H9 (cell line): ENCODE results near the gene SUSD2. TPM values are rescaled to one million over a fixed set of nuclear protein-coding genes. Genes with fewer than 3 reads are reported as not detected.
A peak's percentile ranks its signal among the peaks of the same experiment; 100 is the strongest.

ENCODE experiments used
- DNase-seq: peaks from one replicate; pipeline ENCODE4 v3.0.0-alpha.2; 2017
- H2AFZ ChIP-seq: one replicate; pipeline ENCODE4 v1.6.1; 2013; ENCODE audit warnings: mild to moderate bottlenecking, low read length, control low read depth, moderate library complexity
- H2AK5ac ChIP-seq: 2 replicates; pipeline ENCODE4 v1.6.1; 2013; ENCODE audit warnings: low read length, control low read depth, mixed read lengths; ENCODE audit not compliant: insufficient read length
- H2BK120ac ChIP-seq: one replicate; pipeline ENCODE4 v1.6.1; 2013; ENCODE audit warnings: low read depth, mild to moderate bottlenecking, low read length, control low read depth, inconsistent platforms; ENCODE audit not compliant: poor library complexity, severe bottlenecking
- H2BK12ac ChIP-seq: 2 replicates; pipeline ENCODE4 v1.6.1; 2013; ENCODE audit warnings: low read length, control low read depth, mixed read lengths, low read depth; ENCODE audit not compliant: insufficient read length
- H2BK15ac ChIP-seq: 2 replicates; pipeline ENCODE4 v1.6.1; 2013; ENCODE audit warnings: low read depth, low read length, control low read depth
- H2BK20ac ChIP-seq: one replicate; pipeline ENCODE4 v1.6.1; 2013; ENCODE audit warnings: low read depth, mild to moderate bottlenecking, low read length, control low read depth, inconsistent platforms; ENCODE audit not compliant: poor library complexity, severe bottlenecking
- H2BK5ac ChIP-seq: 2 replicates; pipeline ENCODE4 v1.6.1; 2013; ENCODE audit warnings: low read length, control low read depth, mixed read lengths; ENCODE audit not compliant: insufficient read length
- H3K14ac ChIP-seq: 2 replicates; pipeline ENCODE4 v1.6.1; 2013; ENCODE audit warnings: low read length, control low read depth; ENCODE audit not compliant: insufficient read depth
- H3K18ac ChIP-seq: 2 replicates; pipeline ENCODE4 v1.6.1; 2013; ENCODE audit warnings: low read depth, mild to moderate bottlenecking, mixed read lengths, low read length, control low read depth; ENCODE audit not compliant: insufficient read length
- H3K23ac ChIP-seq: 2 replicates; pipeline ENCODE4 v1.6.1; 2013; ENCODE audit warnings: low read length, control low read depth, mixed read lengths, low read depth; ENCODE audit not compliant: insufficient read length
- H3K23me2 ChIP-seq: 2 replicates; pipeline ENCODE4 v1.6.1; 2013; ENCODE audit warnings: low read depth, mild to moderate bottlenecking, mixed read lengths, low read length, control low read depth; ENCODE audit not compliant: insufficient read length, poor library complexity, severe bottlenecking
- H3K27ac ChIP-seq: 2 replicates; pipeline ENCODE4 v1.5.1; 2013; ENCODE audit warnings: low read length, control low read depth, mixed read lengths, low read depth; ENCODE audit not compliant: insufficient read length
- H3K27me3 ChIP-seq: 2 replicates; pipeline ENCODE4 v1.6.1; 2013; ENCODE audit warnings: low read length, control low read depth, inconsistent platforms; ENCODE audit not compliant: insufficient read depth
- H3K4ac ChIP-seq: 2 replicates; pipeline ENCODE4 v1.6.1; 2013; ENCODE audit warnings: low read depth, mild to moderate bottlenecking, control low read depth, inconsistent platforms, low read length, moderate library complexity
- H3K4me1 ChIP-seq: 2 replicates; pipeline ENCODE4 v1.6.1; 2013; ENCODE audit warnings: low read length, control low read depth, inconsistent platforms; ENCODE audit not compliant: insufficient read depth
- H3K4me2 ChIP-seq: 2 replicates; pipeline ENCODE4 v1.6.1; 2013; ENCODE audit warnings: low read length, control low read depth, mixed read lengths; ENCODE audit not compliant: insufficient read length, insufficient read depth
- H3K56ac ChIP-seq: 2 replicates; pipeline ENCODE4 v1.6.1; 2013; ENCODE audit warnings: low read depth, mild to moderate bottlenecking, mixed read lengths, low read length, control low read depth; ENCODE audit not compliant: insufficient read length
- H3K79me1 ChIP-seq: 2 replicates; pipeline ENCODE4 v1.6.1; 2013; ENCODE audit warnings: low read depth, mild to moderate bottlenecking, moderate library complexity, low read length, control low read depth, inconsistent platforms; ENCODE audit not compliant: insufficient read depth, poor library complexity, severe bottlenecking
- H3K79me2 ChIP-seq: 2 replicates; pipeline ENCODE4 v1.6.1; 2013; ENCODE audit warnings: low read length, control low read depth, inconsistent platforms; ENCODE audit not compliant: insufficient read depth
- H3K9ac ChIP-seq: 2 replicates; pipeline ENCODE4 v1.6.1; 2013; ENCODE audit warnings: low read length, control low read depth, mixed read lengths; ENCODE audit not compliant: insufficient read length; ENCODE audit errors: extremely low read depth
- H3K9me3 ChIP-seq: one replicate; pipeline ENCODE4 v1.6.1; 2013; ENCODE audit warnings: low read depth, low read length, inconsistent platforms; ENCODE audit not compliant: control insufficient read depth
- H3T11ph ChIP-seq: one replicate; pipeline ENCODE4 v1.6.1; 2013; ENCODE audit warnings: mild to moderate bottlenecking, low read length, control low read depth, inconsistent platforms
- H4K20me1 ChIP-seq: one replicate; pipeline ENCODE4 v1.6.1; 2013; ENCODE audit not compliant: control insufficient read depth, insufficient read length, insufficient read depth
- H4K5ac ChIP-seq: 2 replicates; pipeline ENCODE4 v1.6.1; 2013; ENCODE audit warnings: low read depth, mild to moderate bottlenecking, mixed read lengths, low read length, control low read depth; ENCODE audit not compliant: insufficient read length
- H4K8ac ChIP-seq: replicated peaks from 2 replicates; pipeline ENCODE4 v1.6.1; 2013; ENCODE audit warnings: low read length, control low read depth, mixed read lengths, low read depth; ENCODE audit not compliant: insufficient read length
- H4K91ac ChIP-seq: 2 replicates; pipeline ENCODE4 v1.6.1; 2013; ENCODE audit warnings: low read depth, mild to moderate bottlenecking, moderate library complexity, mixed read lengths, low read length, control low read depth; ENCODE audit not compliant: insufficient read length
- H3K27ac Mint-ChIP-seq, 3 experiments: 2 replicates in 2 of 3; 3 replicates in 1 of 3; pipeline ENCODE4 v1.8.0; 2020 to 2021; ENCODE audit warnings: mixed read lengths in 3 of 3, mild to moderate bottlenecking in 1 of 3, moderate library complexity in 1 of 3
- H3K27me3 Mint-ChIP-seq: 2 replicates; pipeline ENCODE4 v1.8.0; 2021; ENCODE audit warnings: low read depth, mild to moderate bottlenecking, moderate library complexity, mixed read lengths
- H3K36me3 Mint-ChIP-seq, 3 experiments: 2 replicates in 2 of 3; 3 replicates in 1 of 3; pipeline ENCODE4 v1.8.0; 2020 to 2021; ENCODE audit warnings: low read depth in 3 of 3, mixed read lengths in 3 of 3; ENCODE audit not compliant: insufficient read depth in 1 of 3
- H3K4me1 Mint-ChIP-seq, 2 experiments: 2 replicates each; pipeline ENCODE4 v1.8.0; 2020; ENCODE audit warnings: mixed read lengths in 2 of 2
- H3K4me3 Mint-ChIP-seq, 2 experiments: 2 replicates in 1 of 2; 3 replicates in 1 of 2; pipeline ENCODE4 v1.8.0; 2020 to 2021; ENCODE audit warnings: mild to moderate bottlenecking in 2 of 2, mixed read lengths in 2 of 2, moderate library complexity in 1 of 2
- H3K9me3 Mint-ChIP-seq, 2 experiments: 2 replicates in 1 of 2; 3 replicates in 1 of 2; pipeline ENCODE4 v1.8.0; 2020; ENCODE audit warnings: mild to moderate bottlenecking in 2 of 2, mixed read lengths in 2 of 2, moderate library complexity in 1 of 2
- WGBS: extraction: QIAGEN DNeasy Blood & Tissue Kit; methylation state at CpG from one replicate; pipeline ENCODE4 v1.1.7; 2013; ENCODE audit warnings: missing lambda C conversion rate, low lambda C conversion rate, mixed read lengths; ENCODE audit not compliant: insufficient read length; ENCODE audit errors: extremely low coverage; 5-methylcytosine and 5-hydroxymethylcytosine counted together
- total RNA-seq: library from RNA; stranded (reverse); gene quantifications from 2 replicates; pipeline ENCODE4 v1.2.1, GENCODE V29; 2021
- TF ChIP-seq, protein P1 (sequence below): fragments of 200-600 bp; sonication (generic); conservative IDR thresholded peaks from 3 replicates; pipeline ENCODE4 v1.8.0; 2021; ENCODE audit warnings: antibody characterized with exemption, mild to moderate bottlenecking

The SUSD2 gene
- total RNA-seq, 1 experiment from 2014 or later = 4.2 TPM

GRCh38 chr22:24148266-24149197 lies 32.8 kb upstream of the SUSD2 start:
- Histone ChIP-seq H3K23ac (no peak overlapping the region), H3K18ac (no peak overlapping the region), H2AFZ (no peak overlapping the region), H2BK20ac (no peak overlapping the region), H3T11ph (no peak overlapping the region), H3K79me1 (no peaks in the 10 kb centered on the region), H3K4me2 (no peak overlapping the region), H2AK5ac (no peak overlapping the region), H4K5ac (no peak overlapping the region), H4K20me1 (no peaks in the 10 kb centered on the region), H2BK120ac (no peak overlapping the region), H3K27ac (no peak overlapping the region), H3K9ac (no peak overlapping the region), H2BK12ac (no peak overlapping the region), H3K9me3 (no peaks in the 10 kb centered on the region), H2BK5ac (no peak overlapping the region), H2BK15ac (no peak overlapping the region), H3K14ac (no peak overlapping the region), H3K27me3 (no peaks in the 10 kb centered on the region), H4K91ac (no peak overlapping the region), H4K8ac (no peak overlapping the region), H3K4ac (no peak overlapping the region), H3K79me2 (no peaks in the 10 kb centered on the region), H3K23me2 (no peaks in the 10 kb centered on the region), H3K56ac (no peak overlapping the region), H3K4me1 (peaks cover 14% of the 10 kb centered on the region)
- DNase-seq = no peak
- H3K9me3 Mint-ChIP-seq = no peaks in the 10 kb centered on the region
- no CpG with 5 or more reads among the region's 5 CpGs for WGBS
- H3K27ac Mint-ChIP-seq = 0 out of 7 replicates have a peak overlapping the region, but pooled peaks of 1 of the 3 experiments have one; percentile 65
- H3K27me3 Mint-ChIP-seq = no peaks in the 10 kb centered on the region
- H3K36me3 Mint-ChIP-seq = peaks cover 0 to 7% (median 2%) of the 10 kb centered on the region in 3 experiments; a peak in 5 of 7 replicates
- peaks cover 26 to 36% of the 10 kb centered on the region in 2 experiments for H3K4me1 Mint-ChIP-seq
- H3K4me3 Mint-ChIP-seq = no peak overlapping the region
- TF ChIP-seq, protein P1, sequence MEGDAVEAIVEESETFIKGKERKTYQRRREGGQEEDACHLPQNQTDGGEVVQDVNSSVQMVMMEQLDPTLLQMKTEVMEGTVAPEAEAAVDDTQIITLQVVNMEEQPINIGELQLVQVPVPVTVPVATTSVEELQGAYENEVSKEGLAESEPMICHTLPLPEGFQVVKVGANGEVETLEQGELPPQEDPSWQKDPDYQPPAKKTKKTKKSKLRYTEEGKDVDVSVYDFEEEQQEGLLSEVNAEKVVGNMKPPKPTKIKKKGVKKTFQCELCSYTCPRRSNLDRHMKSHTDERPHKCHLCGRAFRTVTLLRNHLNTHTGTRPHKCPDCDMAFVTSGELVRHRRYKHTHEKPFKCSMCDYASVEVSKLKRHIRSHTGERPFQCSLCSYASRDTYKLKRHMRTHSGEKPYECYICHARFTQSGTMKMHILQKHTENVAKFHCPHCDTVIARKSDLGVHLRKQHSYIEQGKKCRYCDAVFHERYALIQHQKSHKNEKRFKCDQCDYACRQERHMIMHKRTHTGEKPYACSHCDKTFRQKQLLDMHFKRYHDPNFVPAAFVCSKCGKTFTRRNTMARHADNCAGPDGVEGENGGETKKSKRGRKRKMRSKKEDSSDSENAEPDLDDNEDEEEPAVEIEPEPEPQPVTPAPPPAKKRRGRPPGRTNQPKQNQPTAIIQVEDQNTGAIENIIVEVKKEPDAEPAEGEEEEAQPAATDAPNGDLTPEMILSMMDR = no peak
